ENCODE data around the gene KCND2.
"Not testable (repeated sequence)": the region's sequence is repeated elsewhere in the genome, so short reads cannot be mapped to it uniquely, and the experiment has no call there.

Gene KCND2

GRCh38 chr7:120588862-120589261 is 315.9 kb downstream of the KCND2 start:
- no peak for DNase-seq

GRCh38 chr7:120600607-120601006 is 327.6 kb downstream of the KCND2 start:
- no peak for DNase-seq

DNA sequence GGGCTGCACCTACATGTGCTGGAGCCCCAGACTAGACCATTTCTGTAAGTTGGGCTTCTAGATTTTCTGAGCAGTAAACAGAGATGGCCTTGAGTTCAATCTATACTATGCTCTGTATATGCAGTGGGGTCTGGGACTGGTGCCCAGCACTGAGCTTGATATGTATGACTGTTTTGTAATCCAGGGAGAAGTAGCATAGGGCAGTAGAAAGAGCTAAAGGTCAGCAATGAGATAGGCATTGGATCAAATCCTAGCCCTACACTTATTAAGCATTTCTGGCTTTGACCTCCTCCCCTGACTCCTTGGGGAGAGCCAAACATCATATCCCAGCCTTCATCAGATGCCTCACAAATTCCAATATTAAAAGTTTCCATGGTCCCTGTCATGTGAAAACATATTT is 330.4 kb downstream of the KCND2 start:
- DNase-seq: no peak

- no peak for DNase-seq
These were observed 336.3 kb downstream of the KCND2 start for GRCh38 chr7:120609136-120609753.

- DNase-seq: no peak
These were observed 339.0 kb downstream of the KCND2 start for GRCh38 chr7:120611975-120612374.

GRCh38 chr7:120615703-120616102 is 342.7 kb downstream of the KCND2 start:
- no peak for DNase-seq

- no peak for DNase-seq
These were observed 344.3 kb downstream of the KCND2 start for GRCh38 chr7:120617275-120617674.

GRCh38 chr7:120628251-120628650 is 355.3 kb downstream of the KCND2 start:
- DNase-seq: no peak

GRCh38 chr7:120639884-120640283 is 366.9 kb downstream of the KCND2 start:
- DNase-seq: no peak

DNA sequence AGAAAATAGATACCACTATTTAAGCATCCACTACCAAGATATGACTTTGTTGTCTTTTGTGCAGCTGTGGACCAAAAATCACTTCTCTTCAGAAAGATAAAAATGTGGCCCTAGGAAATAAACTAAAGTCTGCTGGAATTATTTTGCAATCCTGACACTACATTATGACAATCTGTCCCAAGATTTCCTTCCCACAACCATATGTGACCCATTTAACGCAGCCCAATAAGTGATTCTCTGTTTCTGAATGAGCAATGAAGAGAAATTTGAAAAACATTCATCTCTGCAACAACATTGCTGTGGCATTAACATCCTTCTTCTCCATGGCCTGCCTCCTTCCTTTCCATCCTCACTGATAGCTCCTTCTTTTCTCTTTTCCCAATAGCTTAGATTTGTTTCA is 373.0 kb downstream of the KCND2 start:
- DNase-seq: no peak

- no peak for DNase-seq
These were observed 381.3 kb downstream of the KCND2 start for GRCh38 chr7:120654241-120654640.

DNA sequence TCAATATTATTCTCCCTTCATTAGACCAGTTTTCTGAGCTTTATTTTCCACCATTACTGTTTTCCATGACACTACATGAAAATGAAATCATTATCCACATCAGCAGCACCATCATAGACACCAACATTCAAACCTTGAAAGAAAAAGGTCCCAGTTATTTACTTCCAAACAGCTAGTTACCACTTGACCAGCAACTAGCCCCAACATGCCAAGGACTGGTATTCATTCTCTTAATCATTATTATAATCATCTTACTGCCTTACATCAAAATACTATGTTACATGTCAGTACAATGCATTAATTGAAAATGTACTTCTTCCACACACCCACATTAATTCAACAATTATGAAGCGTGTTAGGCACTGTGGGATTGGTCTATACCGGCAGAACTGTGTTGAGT is 385.5 kb downstream of the KCND2 start:
- DNase-seq: no peak

GRCh38 chr7:120662291-120662690 is 389.3 kb downstream of the KCND2 start:
- no peak for DNase-seq

DNA sequence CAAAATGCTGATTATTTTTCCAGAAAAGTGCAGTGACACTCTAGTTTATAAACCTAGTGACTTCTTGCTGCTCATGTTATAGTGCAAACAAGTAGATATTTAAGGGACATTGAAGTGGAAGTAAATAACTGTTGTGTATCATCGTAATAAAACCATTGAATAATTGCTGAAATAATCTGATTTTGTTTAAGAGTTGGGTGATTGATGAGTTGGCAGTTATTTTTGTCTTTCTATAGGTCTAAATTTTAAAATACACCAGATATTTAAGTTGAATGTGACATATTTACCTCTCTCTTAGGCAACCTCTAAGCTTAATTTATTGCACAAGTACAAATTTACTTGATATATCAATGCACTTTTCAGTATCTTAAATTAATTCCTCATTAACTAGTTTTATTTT is 392.1 kb downstream of the KCND2 start:
- no peak for DNase-seq

- no peak for DNase-seq
These were observed 402.1 kb downstream of the KCND2 start for GRCh38 chr7:120675076-120675475.

DNA sequence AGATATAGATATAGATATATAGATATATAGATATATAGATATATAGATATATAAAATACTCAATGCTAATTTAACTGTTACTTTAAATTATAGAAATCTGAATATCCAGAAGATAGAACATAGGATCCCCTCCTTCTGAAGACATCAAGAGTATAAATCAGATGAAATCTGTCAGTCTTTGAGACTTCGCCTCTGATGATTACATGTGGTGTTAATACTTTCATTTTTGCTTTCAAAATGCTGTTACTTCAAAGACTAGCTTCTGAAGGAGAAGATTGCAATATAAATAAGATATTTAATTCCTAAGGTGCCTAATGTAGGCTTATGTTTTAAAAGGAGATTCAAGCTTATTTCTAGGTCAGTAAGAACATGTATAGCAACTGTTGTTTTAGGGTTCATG is 404.6 kb downstream of the KCND2 start:
- no peak for DNase-seq

GRCh38 chr7:120680985-120681384 is 408.0 kb downstream of the KCND2 start:
- no peak for DNase-seq

DNA sequence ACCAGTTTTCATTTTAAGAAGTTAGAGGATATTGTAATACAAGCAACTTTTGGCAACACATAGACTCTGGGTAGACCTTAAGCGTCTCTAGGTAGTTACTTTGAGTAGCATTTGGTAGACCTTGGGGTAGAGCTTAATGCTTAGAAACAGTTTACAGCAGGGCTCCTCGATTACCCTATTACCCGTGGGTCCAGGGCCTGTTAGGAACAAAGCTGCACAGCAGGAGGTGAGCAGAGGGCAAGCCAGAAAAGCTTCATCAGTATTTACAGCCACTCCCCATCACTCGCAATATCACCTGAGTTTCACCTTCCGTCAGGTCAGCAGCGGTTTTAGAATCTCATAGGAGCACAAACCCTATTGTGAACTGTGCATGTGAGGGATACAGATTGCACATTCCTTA is 411.5 kb downstream of the KCND2 start:
- DNase-seq: no peak

- no peak for DNase-seq
These were observed 418.9 kb downstream of the KCND2 start for GRCh38 chr7:120691915-120692314.

GRCh38 chr7:120695848-120696247 is 422.9 kb downstream of the KCND2 start:
- DNase-seq: no peak

DNA sequence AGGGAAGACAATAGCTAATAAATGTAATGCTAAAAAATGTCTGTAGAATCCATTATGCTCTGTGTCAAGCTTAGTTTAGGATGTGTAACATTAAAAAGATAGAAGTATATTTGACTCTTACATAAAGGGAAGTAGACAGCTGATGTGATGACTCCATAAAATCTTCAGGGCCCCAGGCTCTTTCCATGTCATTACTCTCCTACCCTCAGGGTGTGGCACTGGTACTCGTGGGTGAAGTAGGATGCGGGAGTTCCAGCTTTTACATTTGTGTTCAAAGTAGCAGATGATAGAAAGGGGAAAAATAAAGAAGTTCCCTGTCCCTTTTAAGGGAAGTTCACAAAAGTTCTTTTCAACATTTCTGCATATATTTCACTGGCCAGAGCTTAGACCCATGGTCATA is 427.8 kb downstream of the KCND2 start:
- no peak for DNase-seq

GRCh38 chr7:120702408-120702807 is 429.4 kb downstream of the KCND2 start:
- DNase-seq: not testable (repeated sequence)

DNA sequence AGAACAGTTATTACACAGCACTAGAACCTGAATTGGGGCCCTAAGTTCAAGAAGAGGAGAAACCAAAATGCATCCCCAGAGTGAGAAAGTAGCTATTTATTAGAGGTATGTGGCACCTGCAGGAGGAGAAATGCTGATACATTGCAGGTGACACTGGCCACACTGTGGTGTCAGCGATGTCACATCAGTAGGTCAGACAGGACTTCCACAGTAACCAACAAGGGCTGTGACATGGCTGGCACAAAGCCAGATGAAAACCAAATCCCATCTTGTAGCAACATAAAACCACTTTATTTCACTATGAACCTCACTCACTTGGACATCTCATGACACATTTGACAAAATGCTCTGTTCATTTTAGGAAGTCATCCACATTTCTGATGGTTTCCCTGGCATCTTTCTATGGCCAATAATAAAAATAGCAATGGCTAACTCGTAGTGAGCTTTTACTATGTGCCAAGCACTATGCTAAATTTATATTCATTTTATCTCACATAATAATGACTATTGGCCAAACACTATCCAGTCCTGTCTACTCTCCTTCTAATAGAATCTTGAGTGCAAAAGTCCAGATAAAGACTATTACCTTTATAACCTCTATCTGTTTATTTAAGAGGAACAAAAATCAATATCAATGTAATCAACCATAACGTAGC is 430.7 kb downstream of the KCND2 start:
- DNase-seq: no peak

GRCh38 chr7:120709252-120709971 is 436.4 kb downstream of the KCND2 start:
- DNase-seq: no peak

DNA sequence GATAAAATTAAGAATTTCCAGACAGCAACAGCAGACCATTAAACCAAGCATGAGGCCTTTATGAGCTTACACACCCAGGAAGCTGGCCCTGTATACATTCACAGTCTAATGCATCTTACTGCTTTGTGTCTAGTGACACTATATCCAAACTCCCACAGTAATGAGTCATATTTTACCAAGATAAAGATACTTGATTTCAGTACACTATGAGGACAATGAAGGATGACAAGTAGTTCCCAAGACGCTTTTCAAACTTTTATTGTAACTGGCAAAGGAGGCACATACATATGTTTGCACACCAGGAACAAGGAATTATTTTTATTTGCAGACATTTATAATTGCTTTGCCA is 437.0 kb downstream of the KCND2 start:
- DNase-seq: no peak

Measured in stimulated activated CD4-positive, alpha-beta T cell treated with anti-CD3 and anti-CD28 coated beads, Interleukin-4, amount 100 ng/mL, for 1 hour (primary cell).